GM19025 (cell line): ENCODE results near the gene STXBP4.

Experiments used
- ATAC-seq: cut with Tn5 transposase; IDR thresholded peaks from one replicate; pipeline ENCODE4 v1.9.1; 2021; ENCODE audit warnings: mild to moderate bottlenecking, low read depth, moderate library complexity; ENCODE audit not compliant: unreplicated experiment

STXBP4 gene

GRCh38 chr17:55212880-55213279 lies 244.3 kb downstream of the STXBP4 start:
- ATAC-seq = no peak

DNA sequence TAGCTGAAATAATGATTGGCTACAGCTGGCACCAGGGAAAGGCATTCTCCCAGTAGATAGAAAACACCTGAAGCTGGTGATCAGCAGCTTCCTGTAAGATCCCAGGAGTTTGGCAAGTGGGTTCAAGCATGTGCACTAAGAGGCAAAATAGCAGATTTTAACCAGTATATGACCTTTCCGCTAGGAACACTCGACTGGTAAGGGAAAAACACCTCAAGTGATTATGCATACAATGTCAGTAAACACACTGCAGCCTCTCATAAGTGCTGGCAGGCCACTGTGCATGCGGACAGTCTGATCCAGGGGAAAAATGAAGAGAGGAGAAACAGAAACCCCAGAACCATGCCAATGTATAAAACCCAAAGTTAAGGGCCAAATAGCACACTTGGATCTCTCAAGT lies 247.1 kb downstream of the STXBP4 start:
- no peak for ATAC-seq

DNA sequence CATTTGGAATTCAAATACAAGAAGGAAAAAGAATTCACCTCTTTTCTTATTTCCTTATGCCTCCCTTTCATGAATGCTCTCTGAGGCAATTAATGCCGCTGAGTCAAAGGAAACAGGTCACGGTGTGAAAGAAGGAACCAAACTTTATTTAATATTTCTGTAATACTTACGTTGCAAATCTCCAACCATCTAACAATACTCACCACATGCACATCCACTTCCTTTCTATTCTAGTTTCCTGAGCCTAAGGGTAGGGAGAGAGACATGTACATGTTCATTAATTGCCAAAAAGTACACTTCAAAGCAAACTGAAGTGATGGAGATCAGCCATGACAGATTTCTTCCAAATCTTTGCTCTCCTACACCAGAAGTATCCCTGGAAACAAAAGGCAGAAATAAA lies 248.3 kb downstream of the STXBP4 start:
- ATAC-seq = no peak

GRCh38 chr17:55219459-55219858 lies 250.9 kb downstream of the STXBP4 start:
- no peak for ATAC-seq

GRCh38 chr17:55219934-55220333 lies 251.4 kb downstream of the STXBP4 start:
- no peak for ATAC-seq
